ENCODE results near the gene KRT31.
"Not testable (repeated sequence)": the region's sequence is repeated elsewhere in the genome, so short reads cannot be mapped to it uniquely, and the experiment has no call there.

The KRT31 gene

DNA sequence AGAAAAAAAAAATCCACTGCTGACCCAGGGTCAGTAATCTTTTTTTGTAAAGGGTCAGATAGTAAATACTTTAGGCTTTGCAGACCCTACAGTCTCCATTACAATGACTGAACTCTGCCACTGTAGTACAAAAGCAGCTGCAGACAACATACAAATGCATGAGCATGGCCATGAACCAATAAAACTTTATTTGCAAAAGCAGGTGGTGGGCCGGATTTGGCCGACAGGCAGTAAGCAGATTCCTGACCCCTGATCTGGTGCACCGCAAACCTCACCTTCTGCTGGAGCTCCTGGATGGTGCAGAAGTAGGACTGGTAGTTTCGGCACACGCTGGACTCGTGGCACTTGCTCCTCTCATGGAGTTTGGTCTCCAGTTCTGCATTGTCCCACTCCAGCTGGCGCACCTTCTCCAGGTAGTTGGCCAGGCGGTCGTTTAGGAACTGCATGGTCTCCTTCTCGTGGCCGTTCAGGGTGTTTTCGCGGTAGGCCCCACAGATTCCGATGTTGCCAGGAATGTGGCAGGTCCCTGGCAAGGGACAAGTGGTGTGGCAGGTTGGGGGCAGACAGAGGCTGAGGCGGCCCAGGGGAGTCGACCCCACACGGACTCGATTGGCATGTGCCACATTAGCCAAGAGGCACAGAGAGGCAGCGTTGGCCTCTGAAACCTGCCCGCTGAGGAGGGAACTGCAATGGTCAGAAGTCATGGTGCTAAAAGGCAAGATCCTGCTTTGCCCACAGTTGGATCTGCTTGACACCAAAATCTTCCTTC lies 13.8 kb upstream of the KRT31 start:
- TF ChIP-seq ZNF274 (IDR thresholded peaks at IDR 0.05; ENCODE audit: low read depth, low read length) = no peak
- no peak overlapping the region for H3K4me3 ChIP-seq (ENCODE audit: low read length)

- no peak overlapping the region for H3K4me3 ChIP-seq (ENCODE audit: low read length)
- TF ChIP-seq ZNF274 (IDR thresholded peaks at IDR 0.05; ENCODE audit: low read depth, low read length) = no peak
Measured at GRCh38 chr17:41407226-41407625, 9.8 kb upstream of the KRT31 start.

GRCh38 chr17:41406205-41406604 lies 8.8 kb upstream of the KRT31 start:
- no peak for TF ChIP-seq ZNF274 (IDR thresholded peaks at IDR 0.05; ENCODE audit: low read depth, low read length)
- no peak overlapping the region for H3K4me3 ChIP-seq (ENCODE audit: low read length)

GRCh38 chr17:41404024-41404671 lies 6.7 kb upstream of the KRT31 start:
- TF ChIP-seq ZNF274 (IDR thresholded peaks at IDR 0.05; ENCODE audit: low read depth, low read length) = no peak
- no peak overlapping the region for H3K4me3 ChIP-seq (ENCODE audit: low read length)

DNA sequence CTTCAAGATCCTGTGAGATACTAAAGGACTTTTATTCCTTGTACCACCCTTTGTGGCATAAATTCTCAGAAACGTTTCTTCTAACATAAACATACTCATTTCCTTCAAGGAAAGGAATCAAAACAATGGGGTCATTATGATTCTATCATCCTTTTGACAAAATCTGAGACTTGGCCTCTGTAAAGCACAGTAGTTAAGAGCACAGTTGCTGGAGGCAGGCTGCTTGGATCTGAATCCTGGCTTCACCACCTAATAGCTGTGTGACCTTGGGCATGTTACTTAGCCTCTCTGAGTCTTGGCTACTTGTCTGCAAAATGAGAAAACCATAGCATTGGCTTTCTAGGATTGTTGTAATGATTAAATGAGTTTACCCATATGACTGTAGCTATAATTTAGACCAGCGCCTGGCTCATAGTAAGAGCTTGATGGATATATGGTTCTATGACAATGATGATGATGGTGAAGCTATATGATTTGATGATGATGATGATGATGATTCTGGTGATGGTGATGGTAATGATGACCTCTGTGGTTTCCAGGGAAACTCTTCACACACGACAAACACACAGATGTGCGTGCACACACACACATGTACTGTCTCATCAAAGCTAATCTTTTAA lies 6.1 kb upstream of the KRT31 start:
- no peak overlapping the region for H3K4me3 ChIP-seq (ENCODE audit: low read length)
- no peak for TF ChIP-seq ZNF274 (IDR thresholded peaks at IDR 0.05; ENCODE audit: low read depth, low read length)

DNA sequence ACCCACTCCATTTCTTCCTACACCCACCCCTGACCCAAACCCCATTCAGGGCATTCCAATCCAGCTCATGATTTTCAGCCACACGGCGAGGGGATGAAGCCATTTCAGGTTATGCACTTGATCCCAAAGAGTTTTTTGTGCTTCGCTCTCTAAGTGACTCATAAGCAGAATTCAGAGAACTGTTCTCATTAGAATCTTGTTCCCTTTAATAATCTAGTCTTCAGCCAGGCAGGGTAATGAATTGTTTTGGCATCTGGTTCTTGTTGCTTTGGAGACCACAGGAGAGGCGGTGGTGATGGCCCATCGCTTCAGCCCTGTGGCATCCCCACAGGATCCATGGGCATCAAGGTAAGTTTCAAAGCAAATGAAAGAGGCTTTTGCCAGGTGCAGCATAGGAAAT lies 4.8 kb upstream of the KRT31 start:
- TF ChIP-seq ZNF274 (IDR thresholded peaks at IDR 0.05; ENCODE audit: low read depth, low read length) = no peak

GRCh38 chr17:41396340-41396739 lies 1.1 kb downstream of the KRT31 start:
- no peak for TF ChIP-seq ZNF274 (IDR thresholded peaks at IDR 0.05; ENCODE audit: low read depth, low read length)

More for the DNA sequence above, 4.8 kb upstream of the KRT31 start:
- no peak overlapping the region for H3K4me3 ChIP-seq (ENCODE audit: low read length)

GRCh38 chr17:41395611-41396010 lies 1.8 kb downstream of the KRT31 start:
- no peak for TF ChIP-seq ZNF274 (IDR thresholded peaks at IDR 0.05; ENCODE audit: low read depth, low read length)
- no peak overlapping the region for H3K4me3 ChIP-seq (ENCODE audit: low read length)

More at GRCh38 chr17:41396340-41396739, 1.1 kb downstream of the KRT31 start:
- no peak overlapping the region for H3K4me3 ChIP-seq (ENCODE audit: low read length)

GRCh38 chr17:41395044-41395443 lies 2.4 kb downstream of the KRT31 start:
- not testable (repeated sequence) for H3K4me3 ChIP-seq (ENCODE audit: low read length)

GRCh38 chr17:41394254-41394996 lies 3.0 kb downstream of the KRT31 start:
- no peak overlapping the region for H3K4me3 ChIP-seq (ENCODE audit: low read length)
- no peak for TF ChIP-seq ZNF274 (IDR thresholded peaks at IDR 0.05; ENCODE audit: low read depth, low read length)

GRCh38 chr17:41393826-41394225 lies 3.6 kb downstream of the KRT31 start:
- TF ChIP-seq ZNF274 (IDR thresholded peaks at IDR 0.05; ENCODE audit: low read depth, low read length) = no peak
- no peak overlapping the region for H3K4me3 ChIP-seq (ENCODE audit: low read length)

GRCh38 chr17:41393294-41393693 lies 4.1 kb downstream of the KRT31 start:
- no peak overlapping the region for H3K4me3 ChIP-seq (ENCODE audit: low read length)
- no peak for TF ChIP-seq ZNF274 (IDR thresholded peaks at IDR 0.05; ENCODE audit: low read depth, low read length)

DNA sequence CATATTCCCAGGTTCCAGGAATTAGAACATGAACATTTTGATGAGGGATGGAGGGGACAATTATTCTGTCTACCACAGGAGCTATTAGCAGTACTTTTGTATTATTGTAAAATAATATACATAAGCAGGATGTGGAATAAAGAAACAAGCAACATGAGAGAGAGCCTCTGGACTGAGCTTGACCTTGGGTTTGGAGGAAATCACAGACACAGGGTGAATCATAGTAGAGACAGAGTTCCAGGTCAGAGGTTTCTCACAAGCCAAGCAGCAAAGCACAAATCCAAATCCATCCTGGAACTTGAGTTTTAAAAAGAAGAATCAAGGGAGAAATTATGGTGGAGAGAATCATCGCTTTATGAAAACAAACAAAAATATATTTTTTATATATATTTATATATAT lies 5.1 kb downstream of the KRT31 start:
- TF ChIP-seq ZNF274 (IDR thresholded peaks at IDR 0.05; ENCODE audit: low read depth, low read length) = no peak
- no peak overlapping the region for H3K4me3 ChIP-seq (ENCODE audit: low read length)

- no peak overlapping the region for H3K4me3 ChIP-seq (ENCODE audit: low read length)
- TF ChIP-seq ZNF274 (IDR thresholded peaks at IDR 0.05; ENCODE audit: low read depth, low read length) = no peak
Measured at GRCh38 chr17:41391535-41391934, 5.9 kb downstream of the KRT31 start.

Measured in GM08714 (cell line).